Daoy (cell line): ENCODE measurements around the gene CNR1. TPM values are rescaled to one million over a fixed set of nuclear protein-coding genes. Genes with fewer than 3 reads are reported as not detected.

Experiments
- DNase-seq: peaks from one replicate; pipeline ENCODE4 v3.0.0-alpha.2; 2015; ENCODE audit warnings: low read depth
- total RNA-seq: library from RNA; depleted of rRNA; stranded (reverse); fragments of >200 nt; shearing (Covaris generic); gene quantifications from 2 replicates; pipeline ENCODE4 v1.2.3, GENCODE V29; 2014; rRNA removed

CNR1 gene
- total RNA-seq, 1 experiment from 2014 or later, result 1.0 TPM

DNA sequence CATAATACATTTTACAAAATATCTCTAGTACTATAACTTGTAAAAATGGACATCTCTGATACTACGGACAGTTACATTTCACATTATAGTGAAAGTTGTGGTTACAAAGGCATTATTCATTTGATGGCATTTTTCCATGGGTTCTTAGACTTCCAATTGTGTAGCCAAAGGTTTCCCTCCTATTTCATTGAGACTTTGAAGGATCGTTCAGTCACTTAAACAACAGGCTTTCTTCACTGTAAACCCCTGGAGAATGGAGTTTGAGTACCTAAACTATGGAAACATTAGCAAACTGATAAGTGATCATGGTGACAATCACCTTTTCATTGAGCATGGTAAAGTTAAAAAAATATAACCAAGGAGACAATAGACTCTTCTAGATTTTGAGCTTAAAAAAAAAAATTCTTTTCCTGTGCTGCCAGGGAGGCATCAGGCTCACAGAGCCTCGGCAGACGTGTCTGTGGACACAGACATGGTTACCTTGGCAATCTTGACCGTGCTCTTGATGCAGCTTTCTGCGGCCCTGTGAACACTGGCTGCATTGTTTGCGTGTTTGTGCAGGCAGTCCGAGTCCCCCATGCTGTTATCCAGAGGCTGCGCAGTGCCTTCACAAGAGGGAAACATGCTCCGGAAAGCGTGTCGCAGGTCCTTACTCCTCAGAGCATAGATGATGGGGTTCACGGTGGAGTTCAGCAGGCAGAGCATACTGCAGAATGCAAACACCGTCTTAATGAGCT, 22.6 kb downstream of the CNR1 start:
- DNase-seq, result no peak

DNA sequence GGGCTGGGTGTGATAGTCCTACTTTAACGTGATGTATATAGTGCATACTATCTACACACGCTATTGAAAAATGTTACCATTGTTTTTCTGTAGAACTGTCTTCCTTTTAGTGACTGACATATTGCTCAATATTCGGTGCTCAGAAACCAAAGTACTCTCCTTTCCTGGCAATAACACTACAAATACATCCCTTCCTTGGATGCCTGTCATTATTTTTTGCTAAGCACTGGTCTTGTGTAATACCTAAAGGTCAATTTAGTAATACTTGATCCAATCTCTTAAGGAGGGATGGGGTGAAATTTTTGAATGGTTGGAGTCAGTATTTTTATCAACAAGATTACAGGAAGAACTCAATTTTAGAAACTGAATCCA, 23.9 kb downstream of the CNR1 start:
- no peak for DNase-seq

DNA sequence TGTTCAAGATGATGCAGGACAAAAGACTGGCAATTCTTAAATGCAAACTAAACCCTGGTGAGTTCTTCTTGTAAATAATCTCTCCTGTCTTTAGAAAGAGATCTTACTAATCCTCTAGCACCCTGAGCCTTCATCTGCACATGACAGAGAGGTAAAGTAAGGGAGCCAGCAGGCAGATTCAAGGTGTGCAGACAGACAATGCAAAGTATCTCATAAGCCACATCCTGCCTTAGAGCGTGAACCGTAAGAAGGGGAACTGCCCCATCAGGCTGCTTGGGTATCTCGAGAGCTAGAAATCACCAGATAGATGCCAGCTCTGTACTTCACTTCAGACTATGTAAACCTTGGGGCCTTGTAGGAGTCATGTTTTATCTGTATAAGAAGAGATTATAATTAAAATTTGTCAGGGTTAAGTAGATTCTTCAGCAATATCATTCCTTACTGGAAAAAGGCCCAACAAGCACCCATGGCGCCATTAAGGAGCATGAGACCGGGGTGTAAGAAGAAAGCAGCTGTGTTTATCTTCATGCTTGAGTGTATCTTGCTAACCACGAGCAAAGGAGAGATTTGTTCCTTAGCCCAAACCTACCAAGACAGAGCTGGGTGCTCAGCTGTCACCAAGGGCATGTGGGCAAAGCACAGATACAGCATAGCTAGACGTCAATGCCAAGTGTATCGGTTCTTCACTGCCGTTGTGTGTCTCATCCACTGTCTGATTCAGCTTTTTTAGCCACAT, 24.4 kb downstream of the CNR1 start:
- no peak for DNase-seq

DNA sequence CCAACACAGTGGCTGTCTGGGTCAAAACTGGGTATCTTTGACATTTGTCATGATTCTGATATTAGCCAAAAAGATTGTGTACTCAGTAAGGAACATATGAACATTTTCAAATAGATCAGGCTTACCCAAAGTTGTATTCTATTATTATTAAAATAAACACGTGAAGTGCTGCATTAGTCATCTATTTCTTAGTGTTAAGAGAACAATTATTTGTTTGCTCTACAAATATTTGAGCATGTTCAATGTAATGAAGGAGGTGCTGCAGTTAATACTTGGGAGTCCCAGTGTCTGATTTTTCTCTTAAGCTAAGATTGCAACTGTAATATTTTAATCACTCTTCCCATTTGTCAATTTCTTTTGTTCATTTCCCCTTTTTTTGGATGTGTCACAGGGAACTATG, 28.2 kb downstream of the CNR1 start:
- DNase-seq, result no peak

DNA sequence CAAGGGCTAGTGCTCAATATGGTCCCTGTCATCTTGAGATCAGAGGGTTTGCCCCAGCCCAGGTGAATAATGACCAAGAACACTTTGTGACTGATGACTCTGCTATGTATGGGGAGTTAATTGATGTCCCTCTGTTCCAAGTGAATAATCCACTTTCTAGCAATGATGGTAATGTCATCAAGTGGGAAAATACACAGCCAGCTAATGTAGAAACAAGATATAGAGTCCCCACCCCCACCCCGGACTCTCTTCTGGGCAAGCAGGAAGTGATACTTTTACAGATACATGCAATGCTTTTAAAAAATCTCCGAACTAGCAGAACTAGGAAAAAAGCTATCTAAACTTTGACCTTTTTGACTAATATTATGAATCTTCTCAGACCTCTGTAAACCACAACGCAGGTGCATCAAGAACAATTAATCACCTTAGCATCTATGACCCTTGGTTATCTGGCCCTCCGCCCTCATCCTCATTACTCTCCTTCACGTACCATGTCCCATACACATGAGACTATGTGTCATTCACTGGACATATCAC, 30.5 kb downstream of the CNR1 start:
- no peak for DNase-seq

DNA sequence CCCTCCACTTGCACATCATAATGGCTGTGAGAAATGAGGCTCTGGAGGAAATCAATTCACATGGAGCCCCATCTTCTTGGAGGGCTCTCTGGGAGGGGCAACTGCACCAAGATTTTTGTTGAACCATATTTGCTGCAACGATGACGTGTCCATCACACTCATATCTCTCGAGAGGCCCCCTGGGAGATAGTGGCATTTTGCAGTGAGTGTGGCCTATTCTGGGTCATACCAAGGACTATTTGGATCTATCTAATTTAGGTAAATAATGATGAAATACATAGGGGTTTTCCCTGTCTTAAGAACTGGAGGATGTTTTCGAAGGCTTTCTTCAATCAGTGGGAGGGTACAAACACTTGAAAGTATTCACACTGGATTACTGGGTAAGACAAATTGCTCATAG, 31.6 kb downstream of the CNR1 start:
- peak; percentile 3 for DNase-seq

DNA sequence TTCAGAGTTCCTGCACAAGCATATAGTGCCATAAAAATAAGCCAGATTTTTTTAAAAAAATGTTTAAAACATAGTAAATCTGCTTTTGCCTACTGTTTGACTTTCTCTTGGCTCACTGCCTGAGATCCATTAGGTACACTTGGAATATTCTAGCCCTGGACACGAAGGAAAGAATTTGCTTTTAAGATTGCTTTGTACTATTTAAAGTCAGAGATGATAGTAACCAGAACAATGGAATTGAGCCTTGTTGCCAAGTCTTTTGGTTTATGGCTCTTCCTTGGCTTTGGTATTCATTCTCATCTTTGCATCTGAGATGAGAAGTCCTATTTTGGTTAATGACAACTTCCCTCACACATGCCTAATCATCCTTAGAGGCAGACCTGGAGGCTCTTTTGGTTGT, 32.4 kb downstream of the CNR1 start:
- DNase-seq, result no peak

DNA sequence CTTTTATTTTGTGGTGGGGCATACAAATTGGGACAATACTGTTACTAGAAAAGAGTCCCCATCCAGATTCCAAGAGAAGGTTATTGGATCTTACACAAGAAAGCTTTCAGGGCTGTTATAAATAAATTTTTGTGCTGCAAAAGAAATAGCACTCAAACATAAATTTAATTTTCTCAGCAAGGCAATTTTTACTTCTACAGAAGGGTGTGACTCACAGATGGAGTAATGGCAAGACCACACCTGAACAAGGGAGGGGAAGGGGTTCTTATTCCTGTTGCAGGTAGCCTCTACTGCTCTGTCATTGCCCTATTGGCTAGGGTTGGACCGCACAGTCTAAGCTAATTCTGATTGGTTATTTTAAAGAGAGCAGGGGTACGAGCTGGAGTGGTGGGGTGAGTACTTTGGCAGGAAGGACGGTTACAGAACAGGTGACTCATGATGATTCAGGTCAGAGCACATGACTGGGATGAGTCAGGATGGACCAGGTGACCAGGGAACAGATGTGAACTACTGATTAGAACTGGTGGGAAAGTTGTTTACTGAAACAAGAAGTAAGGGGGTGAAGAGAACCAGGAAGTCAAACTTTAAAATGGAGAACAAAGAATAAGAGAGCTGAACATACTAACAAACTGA, 41.1 kb downstream of the CNR1 start:
- DNase-seq, result peak; percentile 27

DNA sequence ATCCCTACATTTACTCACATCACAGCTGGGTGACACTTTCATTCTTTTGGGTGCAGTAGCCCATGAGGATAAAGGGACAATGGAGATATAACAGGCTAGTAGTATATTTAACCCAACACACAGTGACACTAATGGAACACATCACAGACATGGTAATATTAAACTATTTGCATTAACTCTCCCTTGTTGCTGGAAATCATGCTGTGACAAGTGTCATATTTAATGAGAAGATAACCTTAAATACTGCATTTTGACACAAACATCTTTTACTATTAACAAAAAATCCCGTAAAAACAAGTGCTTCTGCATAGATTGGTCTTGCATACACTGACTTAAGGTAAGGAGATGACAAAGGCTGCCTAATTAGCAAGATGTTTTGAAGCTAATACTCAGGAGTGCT, 45.5 kb downstream of the CNR1 start:
- DNase-seq, result no peak

DNA sequence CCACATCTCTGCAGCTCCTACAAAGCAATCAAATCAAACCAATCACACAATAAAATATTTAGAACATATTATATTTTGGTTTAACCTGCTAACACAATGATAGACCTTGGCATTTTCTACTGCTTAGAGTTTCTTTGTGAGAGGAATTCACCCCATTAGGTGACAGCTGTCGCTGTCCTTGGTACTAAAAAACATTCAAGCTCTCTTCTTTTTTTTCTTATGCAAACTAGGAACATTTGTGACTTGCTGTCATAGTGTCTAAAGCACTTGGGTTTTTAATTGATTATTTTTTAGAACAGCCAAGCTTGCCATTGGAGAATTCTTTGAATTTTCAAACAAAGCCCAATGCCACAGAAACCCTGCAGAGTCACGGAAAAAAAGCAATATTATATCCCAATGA, 46.4 kb downstream of the CNR1 start:
- DNase-seq, result no peak

DNA sequence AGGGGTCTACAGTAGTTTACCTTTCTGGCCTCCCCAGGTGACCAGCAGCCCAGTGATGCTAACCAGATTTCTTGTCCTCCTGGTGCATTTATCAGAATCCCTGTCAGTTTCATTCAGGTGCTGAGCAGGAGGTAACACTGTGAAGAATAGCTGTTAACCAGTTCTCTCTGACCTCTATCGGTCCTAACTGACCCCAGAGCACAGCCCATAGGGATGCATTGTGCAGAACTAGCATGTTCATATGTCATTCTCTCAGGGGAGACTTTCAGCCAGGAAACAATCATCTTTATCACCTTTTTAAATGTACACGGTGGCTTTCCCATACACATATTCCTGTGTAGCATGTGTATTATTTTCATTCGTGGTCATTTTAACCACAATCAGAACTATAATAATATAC, 49.9 kb downstream of the CNR1 start:
- no peak for DNase-seq

DNA sequence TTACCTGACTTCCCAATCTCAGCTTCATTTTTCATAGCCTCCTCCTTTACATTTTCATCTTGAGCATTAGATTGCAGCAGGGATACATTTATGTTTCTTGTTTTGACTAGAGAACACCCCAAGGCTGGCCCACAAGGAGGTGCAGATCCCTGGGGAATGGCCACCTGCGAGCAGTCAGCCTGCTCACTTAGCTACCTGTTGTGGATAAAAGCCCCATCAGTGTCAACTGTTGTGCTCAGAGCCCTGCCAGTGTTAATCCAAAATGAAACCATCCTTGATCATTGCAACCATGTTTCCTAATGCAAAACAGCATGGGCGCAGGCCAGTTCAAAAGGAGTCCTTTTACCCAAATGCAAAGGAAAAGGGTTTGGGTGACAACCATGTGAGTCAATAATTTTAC, 50.8 kb downstream of the CNR1 start:
- no peak for DNase-seq

DNA sequence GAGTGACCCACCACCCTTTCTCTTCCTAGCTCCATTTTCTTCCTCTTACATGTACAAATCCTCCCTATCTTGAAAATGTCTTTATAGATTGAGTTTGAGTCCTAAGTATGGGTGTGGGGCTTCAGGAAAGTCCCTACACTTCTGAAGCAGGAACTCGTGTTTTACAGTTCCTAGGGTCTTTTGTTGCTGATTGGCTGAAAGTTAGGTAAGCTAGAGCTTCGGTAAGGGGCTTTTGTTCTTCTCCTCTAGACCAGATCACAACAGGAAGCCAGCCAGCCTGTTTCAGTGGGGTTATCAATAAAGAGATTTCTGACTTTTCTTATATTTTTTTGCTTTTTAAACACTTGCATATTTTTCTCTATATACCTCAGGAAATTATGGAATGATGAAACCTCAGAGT, 51.3 kb downstream of the CNR1 start:
- no peak for DNase-seq

DNA sequence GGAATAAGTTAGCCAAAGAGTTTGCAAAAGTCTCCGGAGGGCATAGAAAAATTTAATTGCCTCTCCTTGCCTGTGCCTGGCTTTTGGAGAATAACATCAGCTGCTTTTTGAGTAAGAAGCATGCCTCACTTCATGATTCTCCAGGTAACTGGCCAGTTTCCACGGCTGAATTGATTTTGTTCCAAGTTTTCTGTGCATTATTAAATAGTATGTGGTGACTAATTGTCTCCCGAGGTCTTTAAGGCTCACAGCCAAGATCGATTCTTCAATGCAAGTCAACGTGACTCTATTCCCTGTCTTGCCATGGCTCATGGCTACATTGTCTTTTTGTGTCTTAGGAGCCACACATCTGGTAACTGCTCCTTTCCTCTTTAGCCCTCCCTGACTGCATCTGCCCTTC, 54.2 kb downstream of the CNR1 start:
- DNase-seq, result no peak

DNA sequence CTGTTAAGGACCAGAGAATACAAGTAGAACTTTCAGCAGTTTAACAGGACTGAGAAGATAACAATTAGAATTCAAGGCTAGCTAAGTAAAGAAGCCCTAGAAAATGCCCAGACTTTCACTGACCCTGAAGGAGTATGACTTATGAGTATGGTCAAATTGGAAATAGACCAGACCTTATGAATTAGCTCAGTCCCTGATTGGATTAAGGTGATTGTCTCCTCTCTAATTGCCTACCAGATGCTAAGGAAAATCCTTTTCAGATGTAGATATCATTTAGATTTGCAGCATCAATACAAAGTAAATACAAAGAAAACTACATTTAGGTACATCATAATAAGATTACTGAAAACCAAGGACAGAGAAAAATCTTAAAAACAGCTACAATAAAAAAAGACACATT, 58.9 kb downstream of the CNR1 start:
- no peak for DNase-seq

DNA sequence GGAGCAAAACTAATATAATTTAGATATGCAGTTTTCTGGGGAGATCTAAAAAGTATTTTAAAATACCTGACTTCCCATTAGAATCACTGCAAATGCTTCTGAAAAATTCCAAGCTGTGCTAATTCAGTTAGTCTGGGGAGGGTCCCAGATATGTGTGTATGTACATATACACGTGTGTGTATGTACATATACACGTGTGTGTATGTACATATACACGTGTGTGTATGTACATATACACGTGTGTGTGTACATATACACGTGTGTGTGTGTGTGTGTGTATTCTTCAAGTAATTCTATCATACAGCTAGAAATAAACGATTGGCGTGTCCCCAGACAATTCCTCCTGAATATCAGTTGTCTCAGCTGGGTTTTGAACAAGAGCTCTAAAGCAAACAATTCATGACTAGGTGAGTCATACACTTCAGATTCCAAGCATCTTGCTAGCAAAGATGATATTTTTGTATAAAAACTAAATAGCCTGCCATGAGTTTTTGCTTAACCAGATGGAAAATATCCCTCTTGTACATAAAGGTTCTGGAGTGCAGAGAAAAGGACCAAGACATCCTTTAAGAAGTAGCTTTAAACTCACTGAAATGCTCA, 60.3 kb downstream of the CNR1 start:
- DNase-seq, result peak; percentile 13

Other genes starting within 250 kb of the CNR1 start
- gene SPACA1, start 118.5 kb downstream of the CNR1 start, total RNA-seq, result not detected in 2 replicates